C4-2B (cell line): Measurements from ENCODE around the gene MSRB1.

ENCODE experiments used
- ZFX ChIP-seq: fragments of 450-650 bp; IDR thresholded peaks from 2 replicates; pipeline ENCODE4 v1.6.1; 2017
- TF ChIP-seq, protein P1 (sequence below): fragments of 450-650 bp; conservative IDR thresholded peaks from 2 replicates; pipeline ENCODE4 v1.5.1; 2017; ENCODE audit warnings: mild to moderate bottlenecking

DNA sequence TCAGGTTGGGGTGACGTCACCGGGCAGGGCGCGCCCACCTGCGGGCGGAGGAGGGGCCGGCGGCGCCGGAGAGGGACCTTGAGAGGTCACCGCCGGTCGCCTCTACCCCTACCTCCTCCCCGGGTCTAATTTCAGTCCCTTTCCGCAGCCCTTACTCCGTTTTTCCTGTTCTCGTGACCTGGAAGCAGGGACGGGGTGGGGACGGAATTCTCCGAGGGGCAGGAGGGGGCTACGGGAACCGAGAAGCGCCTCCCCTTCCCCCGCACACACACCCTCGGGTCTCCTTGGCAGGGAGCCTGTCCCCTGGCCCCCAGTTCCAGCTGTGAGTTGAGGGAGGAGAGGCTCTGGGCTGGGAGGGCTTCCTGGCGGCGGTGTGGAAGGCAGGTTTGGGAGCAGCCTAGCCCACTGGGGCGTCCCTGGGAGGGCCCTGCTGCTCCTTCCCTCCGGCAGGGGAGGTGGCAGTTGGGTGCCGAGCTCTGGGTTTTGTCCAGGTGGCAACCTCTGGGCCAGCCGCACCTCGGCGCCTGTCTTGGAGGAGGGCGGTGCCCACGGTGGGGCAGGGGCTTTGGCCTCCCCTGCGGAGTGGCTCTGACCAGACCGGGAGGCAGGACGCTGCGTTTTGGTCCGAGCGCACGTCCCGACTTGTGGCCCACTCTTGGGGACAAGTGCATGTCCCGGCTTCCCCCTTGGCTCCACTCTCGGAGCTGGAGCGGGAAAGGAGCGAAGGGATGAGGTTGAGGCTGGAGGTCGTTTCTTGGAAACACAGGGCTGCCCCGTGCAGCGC is 47.5 kb upstream of the MSRB1 start:
- TF ChIP-seq, protein P1, sequence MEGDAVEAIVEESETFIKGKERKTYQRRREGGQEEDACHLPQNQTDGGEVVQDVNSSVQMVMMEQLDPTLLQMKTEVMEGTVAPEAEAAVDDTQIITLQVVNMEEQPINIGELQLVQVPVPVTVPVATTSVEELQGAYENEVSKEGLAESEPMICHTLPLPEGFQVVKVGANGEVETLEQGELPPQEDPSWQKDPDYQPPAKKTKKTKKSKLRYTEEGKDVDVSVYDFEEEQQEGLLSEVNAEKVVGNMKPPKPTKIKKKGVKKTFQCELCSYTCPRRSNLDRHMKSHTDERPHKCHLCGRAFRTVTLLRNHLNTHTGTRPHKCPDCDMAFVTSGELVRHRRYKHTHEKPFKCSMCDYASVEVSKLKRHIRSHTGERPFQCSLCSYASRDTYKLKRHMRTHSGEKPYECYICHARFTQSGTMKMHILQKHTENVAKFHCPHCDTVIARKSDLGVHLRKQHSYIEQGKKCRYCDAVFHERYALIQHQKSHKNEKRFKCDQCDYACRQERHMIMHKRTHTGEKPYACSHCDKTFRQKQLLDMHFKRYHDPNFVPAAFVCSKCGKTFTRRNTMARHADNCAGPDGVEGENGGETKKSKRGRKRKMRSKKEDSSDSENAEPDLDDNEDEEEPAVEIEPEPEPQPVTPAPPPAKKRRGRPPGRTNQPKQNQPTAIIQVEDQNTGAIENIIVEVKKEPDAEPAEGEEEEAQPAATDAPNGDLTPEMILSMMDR, result no peak
- TF ChIP-seq ZFX, result no peak
